B cell (primary cell): Measurements from ENCODE around the gene DGKA.

Source experiments
- EZH2 ChIP-seq: IDR thresholded peaks from 2 replicates; pipeline ENCODE4 v1.6.1; 2012; ENCODE audit warnings: borderline replicate concordance, low read depth, mild to moderate bottlenecking, moderate library complexity, low read length; ENCODE audit not compliant: insufficient read depth, poor library complexity, severe bottlenecking
- TF ChIP-seq, protein P1 (sequence below): fragments of 200-600 bp; IDR thresholded peaks from one replicate; pipeline ENCODE4 v1.8.0; 2022; ENCODE audit warnings: antibody characterized with exemption, mild to moderate bottlenecking

DNA sequence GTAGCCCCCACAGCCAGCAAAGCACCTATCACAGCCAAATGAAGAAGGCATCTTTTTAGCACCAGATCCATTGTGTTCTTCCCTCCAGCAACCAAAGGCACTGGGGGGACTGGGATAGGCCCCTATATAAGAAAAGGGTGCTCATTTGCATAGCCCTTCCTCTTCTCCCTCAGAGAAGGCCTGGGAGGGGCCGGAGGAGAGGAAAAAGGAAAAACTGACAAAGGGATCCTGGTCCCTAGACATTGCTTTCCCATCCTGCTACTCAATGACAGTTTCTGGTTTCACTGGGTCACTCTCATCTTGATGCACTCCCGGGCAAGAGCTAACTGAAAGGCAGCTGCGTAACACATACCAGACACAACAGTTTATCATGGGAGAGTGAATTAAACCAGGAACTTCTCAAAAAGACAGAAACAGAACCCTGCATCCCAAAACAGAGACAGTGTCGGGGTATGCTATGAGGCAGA lies 35.0 kb downstream of the DGKA start, which contains the start of gene PMEL:
- TF ChIP-seq, protein P1, sequence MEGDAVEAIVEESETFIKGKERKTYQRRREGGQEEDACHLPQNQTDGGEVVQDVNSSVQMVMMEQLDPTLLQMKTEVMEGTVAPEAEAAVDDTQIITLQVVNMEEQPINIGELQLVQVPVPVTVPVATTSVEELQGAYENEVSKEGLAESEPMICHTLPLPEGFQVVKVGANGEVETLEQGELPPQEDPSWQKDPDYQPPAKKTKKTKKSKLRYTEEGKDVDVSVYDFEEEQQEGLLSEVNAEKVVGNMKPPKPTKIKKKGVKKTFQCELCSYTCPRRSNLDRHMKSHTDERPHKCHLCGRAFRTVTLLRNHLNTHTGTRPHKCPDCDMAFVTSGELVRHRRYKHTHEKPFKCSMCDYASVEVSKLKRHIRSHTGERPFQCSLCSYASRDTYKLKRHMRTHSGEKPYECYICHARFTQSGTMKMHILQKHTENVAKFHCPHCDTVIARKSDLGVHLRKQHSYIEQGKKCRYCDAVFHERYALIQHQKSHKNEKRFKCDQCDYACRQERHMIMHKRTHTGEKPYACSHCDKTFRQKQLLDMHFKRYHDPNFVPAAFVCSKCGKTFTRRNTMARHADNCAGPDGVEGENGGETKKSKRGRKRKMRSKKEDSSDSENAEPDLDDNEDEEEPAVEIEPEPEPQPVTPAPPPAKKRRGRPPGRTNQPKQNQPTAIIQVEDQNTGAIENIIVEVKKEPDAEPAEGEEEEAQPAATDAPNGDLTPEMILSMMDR = no peak
- TF ChIP-seq EZH2 = no peak
